GM19035 (cell line): Measurements from ENCODE around the gene LGALS9B.
"Not testable (repeated sequence)": the region's sequence is repeated elsewhere in the genome, so short reads cannot be mapped to it uniquely, and the experiment has no call there.

Source experiments
- ATAC-seq: cut with Tn5 transposase; IDR thresholded peaks from one replicate; pipeline ENCODE4 v1.9.1; 2021; ENCODE audit not compliant: unreplicated experiment

The LGALS9B gene

GRCh38 chr17:20469107-20469506, 1.8 kb upstream of the LGALS9B start:
- ATAC-seq = not testable (repeated sequence)

DNA sequence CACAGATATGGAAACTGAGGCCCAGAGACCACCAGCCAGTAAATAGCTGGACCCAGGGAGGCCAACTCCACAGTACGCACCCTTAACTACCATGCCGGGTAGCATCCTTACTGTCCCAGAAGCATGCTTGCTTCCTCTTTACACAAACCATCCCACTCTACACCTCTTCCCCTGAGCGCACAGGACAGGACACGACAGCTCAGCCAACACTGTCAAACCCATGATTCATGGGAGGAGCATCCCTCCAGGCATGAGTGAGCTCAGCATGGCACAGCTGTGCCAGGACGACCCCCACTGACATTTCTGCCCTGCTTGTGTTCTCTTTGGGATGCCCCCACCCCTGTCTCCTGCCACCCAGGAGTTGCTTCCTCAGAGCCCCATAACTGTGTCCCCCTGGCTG, 340 bp downstream of the LGALS9B start:
- ATAC-seq = not testable (repeated sequence)

DNA sequence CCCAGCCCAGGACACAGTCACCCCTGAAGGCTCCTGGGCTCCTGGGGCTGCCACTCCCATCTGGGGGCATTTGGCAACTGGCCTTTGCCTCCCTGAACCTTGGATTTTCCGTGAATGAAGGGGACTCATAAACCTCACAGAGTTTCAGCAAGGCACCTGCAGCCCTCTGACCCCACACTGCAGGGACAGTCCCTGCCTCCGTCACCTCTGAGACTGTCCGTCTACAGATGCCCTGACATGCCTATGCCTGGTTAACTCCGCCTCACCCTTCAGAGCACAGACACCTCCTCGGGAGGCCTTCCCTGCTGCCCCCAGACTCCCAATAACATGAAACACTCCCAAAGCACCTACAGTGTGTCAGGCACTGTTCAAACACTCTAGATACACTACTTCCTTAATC, 786 bp downstream of the LGALS9B start:
- not testable (repeated sequence) for ATAC-seq

GRCh38 chr17:20465535-20465934, 1.8 kb downstream of the LGALS9B start:
- not testable (repeated sequence) for ATAC-seq

- not testable (repeated sequence) for ATAC-seq
These were observed 2.4 kb downstream of the LGALS9B start for GRCh38 chr17:20464854-20465414.

- not testable (repeated sequence) for ATAC-seq
These were observed 5.2 kb downstream of the LGALS9B start for GRCh38 chr17:20462158-20462557.

DNA sequence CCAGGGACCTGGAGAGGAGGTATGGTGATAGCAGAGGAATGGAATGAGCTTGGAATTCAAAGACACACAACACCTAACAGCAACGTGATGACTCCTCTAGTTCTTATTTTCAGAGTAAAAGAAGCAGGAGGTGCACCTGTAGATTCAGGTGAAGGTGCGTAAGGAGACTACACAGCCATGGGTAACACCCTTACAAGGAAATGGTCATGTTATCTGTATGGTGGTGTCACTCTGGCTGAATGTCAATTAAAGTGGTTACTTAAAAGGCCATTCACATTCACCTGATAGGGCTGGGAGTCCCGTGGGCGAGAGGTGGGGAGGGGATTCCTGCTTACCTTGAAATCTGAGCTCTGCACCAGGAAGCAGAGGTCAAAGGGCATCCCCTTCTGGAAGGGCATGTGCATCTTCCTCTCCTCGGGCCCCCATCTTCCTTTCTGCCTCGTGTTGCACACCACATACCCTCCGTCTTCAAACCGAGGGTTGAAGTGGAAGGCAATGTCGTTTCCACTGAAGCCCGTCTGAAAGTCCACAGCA, 9.4 kb downstream of the LGALS9B start:
- ATAC-seq = not testable (repeated sequence)

DNA sequence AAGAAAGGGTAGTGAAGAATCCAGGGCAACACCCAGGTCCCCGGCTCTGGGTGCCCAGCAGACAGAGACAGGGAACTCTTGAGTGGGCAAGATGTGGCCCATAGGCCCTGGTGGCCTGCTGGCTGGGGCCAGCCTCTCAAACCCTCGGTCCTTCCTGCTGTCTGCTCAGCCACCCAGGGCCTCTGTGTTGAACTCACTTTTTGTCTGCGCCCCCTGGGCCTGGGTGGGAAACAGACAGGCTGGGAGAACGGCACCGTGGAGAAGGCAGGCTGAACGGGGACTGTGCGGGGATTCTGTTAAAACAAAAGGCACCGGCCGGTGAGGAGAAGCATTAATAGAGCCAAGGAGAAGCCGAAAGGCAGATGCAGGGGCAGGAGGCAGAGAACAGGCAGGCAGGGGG, 12.2 kb downstream of the LGALS9B start:
- not testable (repeated sequence) for ATAC-seq

GRCh38 chr17:20453820-20454434, 13.4 kb downstream of the LGALS9B start:
- ATAC-seq = not testable (repeated sequence)

GRCh38 chr17:20450852-20451251, 16.5 kb downstream of the LGALS9B start:
- ATAC-seq = not testable (repeated sequence)

- ATAC-seq = not testable (repeated sequence)
These were observed 19.6 kb downstream of the LGALS9B start for GRCh38 chr17:20447534-20448321.

- ATAC-seq = not testable (repeated sequence)
These were observed 20.4 kb downstream of the LGALS9B start for GRCh38 chr17:20446895-20447294.

- not testable (repeated sequence) for ATAC-seq
These were observed 22.6 kb downstream of the LGALS9B start for GRCh38 chr17:20444581-20445236.

DNA sequence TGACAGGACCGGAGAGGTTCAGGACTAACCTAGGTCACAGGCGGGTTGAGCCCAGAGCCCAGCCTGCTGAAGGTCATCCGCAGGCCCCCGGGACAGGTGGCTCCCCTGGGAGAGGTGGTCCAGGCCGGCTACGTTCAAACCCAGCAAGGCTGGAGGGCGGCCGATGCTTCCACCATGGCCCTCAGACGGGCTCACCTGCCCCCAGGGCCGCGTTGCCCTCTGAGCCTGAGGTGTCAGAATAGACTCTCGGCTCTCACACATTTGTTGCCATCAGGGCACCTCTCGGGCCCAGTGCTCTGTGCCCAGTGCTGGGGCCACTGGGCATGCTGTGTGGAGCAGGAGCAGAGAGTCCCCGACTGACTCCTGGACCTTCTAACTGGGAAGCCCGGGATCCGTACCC, 23.2 kb downstream of the LGALS9B start:
- ATAC-seq = not testable (repeated sequence)

- not testable (repeated sequence) for ATAC-seq
These were observed 23.7 kb downstream of the LGALS9B start for GRCh38 chr17:20443632-20444031.

DNA sequence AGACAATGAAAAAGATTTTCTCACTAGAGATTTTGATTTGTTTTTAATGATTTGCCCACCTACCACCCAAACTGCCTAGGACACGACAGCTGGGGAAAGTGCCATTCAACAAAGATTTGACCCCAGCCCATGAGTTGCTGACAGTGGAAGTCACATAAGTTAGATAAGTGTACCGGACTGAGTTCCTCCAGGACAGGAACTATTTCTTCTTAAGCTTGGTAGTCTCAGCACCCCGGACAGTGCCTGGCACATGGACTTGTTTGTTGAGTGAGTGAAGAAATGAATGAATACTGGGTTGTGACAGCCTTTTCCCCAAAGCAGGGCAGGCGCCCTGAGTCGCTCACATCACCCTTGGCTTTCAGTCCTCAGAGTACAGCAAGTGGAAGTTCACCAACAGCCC, 26.7 kb downstream of the LGALS9B start:
- not testable (repeated sequence) for ATAC-seq

DNA sequence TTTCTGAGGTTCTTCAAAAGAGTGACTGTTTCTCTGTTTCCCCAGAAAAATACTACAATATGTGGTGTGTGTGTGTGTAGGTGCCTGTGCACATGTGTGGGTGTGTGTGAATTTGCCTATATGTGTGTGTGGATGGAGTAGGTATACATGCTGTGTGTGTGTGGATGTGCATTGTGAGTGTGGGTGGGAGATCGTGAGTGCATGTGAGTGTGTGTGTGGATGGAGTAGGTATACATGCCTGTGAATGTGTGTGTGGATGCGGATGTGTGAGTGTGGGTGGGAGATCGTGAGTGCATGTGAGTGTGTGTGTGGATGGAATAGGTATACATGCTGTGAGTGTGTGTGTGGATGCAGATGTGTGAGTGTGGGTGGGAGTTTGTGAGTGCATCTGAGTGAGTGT, 32.2 kb downstream of the LGALS9B start:
- not testable (repeated sequence) for ATAC-seq

GRCh38 chr17:20433382-20433781, 34.0 kb downstream of the LGALS9B start:
- not testable (repeated sequence) for ATAC-seq

- not testable (repeated sequence) for ATAC-seq
These were observed 40.1 kb downstream of the LGALS9B start for GRCh38 chr17:20427264-20427663.

- ATAC-seq = not testable (repeated sequence)
These were observed 44.5 kb downstream of the LGALS9B start for GRCh38 chr17:20422826-20423225.

DNA sequence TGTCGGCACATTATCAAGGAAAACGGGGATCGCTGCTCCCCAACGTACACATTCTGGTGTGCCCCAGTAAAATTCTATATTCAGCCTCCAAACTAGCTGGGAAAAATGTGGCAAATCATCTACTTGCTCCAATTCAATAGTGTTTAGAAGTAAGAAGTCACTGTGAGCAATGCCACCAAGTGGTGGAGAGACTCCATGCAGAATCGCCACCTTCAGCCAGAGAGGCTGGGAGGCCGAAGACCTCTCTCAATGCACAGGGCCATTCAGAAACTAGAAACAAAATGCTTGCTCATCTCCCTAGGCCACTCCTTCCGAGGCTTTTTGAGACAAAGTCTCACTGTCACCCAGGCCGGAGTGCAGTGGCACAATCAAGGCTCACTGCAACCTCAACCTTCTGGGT, 48.5 kb downstream of the LGALS9B start:
- not testable (repeated sequence) for ATAC-seq
